Right forelimb (tissue), 1 donor: ENCODE results near the gene TMEM18.

Experiments used
- DNase-seq: peaks from one replicate; pipeline ENCODE4 v3.0.0-alpha.2; 2018

The TMEM18 gene

GRCh38 chr2:650343-651310 is 26.6 kb downstream of the TMEM18 start:
- DNase-seq = no peak

DNA sequence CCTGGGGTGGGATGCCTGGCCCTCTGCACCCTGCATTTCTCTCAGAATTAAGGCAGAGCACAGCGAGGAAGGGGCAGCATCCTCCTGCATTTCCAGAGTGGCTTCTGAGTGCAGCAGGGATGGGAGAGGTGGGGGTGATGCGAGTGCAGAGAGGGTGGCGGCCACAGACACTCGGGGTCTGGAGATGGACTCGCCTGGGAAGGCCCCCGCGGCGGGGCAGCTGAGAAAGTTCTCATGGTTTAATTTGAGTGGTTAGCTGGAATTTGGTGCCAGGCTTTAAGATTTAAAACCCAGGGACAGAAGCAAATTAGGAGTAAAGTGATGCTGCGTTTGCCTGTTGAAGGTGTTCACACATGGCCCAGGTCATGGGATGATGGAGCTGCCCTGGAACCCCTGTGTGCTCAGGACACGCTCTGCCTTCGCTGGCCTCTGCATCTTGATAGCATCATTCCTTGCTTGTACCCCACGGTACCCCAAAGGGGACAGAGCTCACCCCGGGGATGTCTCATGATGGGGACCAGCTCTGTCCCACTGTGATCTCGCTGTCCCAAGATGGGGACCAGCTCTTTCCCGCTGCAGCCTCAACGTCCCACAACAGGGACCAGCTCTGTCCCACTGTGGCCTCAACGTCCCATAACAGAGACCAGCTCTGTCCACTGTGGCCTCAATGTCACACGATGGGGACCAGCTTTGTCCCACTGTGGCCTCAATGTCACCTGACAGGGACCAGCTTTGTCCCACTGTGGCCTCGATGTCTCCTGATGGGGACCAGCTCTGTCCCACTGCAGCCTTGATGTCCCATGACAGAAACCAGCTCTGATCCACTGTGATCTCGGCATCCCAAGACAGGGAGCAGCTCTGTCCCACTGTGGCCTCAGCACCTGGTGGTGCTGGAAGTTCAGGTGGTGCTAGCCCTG is 27.5 kb downstream of the TMEM18 start:
- no peak for DNase-seq

DNA sequence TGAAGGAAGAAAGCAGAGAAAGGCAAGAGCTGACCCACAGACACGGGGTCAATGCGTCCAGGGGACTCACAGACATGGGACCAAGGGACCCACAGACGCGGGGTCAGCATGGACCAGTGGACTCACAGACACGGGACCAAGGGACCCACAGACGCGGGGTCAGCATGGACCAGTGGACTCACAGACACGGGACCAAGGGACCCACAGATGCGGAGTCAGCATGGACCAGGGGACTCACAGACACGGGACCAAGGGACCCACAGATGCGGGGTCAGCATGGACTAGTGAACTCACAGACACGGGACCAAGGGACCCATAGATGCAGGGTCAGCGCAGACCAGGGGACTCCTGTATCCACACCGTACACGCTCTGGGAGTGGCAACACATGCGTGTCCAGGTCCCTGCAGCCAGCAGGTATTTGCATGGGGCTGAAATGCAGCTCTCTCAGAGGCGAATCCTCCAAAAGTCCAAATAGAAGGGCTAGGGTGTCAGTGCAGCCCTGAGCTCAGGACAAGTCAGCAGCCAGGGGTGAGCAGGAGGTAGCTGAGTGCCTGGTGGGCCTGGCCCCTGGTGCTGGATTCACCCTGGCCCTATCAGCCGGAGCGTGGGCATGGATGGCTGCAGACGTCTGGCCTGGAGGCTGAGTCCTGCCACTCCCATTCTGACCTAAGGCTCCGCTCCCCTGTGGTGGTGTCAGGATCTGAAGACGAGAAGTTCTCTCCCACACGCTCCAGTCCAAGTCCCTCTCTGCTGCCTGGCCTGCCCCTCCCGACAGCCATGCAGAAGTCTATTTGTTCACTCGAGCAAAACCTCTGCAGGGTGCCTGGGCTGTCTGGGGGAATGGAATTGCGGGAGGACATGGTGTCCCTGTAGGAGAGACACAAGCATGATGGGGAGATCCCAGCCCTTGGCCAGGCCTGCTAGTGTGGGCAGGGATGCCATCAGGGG is 28.5 kb downstream of the TMEM18 start:
- no peak for DNase-seq

- DNase-seq = no peak
Observed at GRCh38 chr2:647691-648231, 29.4 kb downstream of the TMEM18 start.

GRCh38 chr2:647003-647560 is 30.1 kb downstream of the TMEM18 start:
- DNase-seq = no peak

GRCh38 chr2:644871-645270 is 32.3 kb downstream of the TMEM18 start:
- DNase-seq = no peak

- DNase-seq = no peak
Observed at GRCh38 chr2:643761-644160, 33.4 kb downstream of the TMEM18 start.

DNA sequence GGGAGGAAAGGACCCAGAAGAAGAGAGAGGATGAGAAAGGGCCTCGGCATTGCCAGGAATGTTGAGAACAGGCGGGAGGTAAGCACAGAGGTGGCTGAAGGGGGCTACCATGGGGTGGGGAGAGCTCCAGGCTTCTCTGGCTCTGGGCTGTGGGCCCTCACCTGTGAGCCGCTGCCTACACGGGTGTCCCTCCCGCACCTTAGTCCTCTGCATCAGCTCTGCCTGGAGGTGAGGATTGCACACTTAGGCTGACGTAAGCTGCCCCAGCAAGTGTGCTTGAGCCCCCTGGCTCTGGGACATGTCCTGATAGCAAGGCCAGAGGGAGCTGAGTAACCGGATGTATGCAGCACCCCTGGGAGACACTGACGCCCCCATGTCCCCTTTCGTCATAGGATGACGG is 33.9 kb downstream of the TMEM18 start:
- DNase-seq = no peak

DNA sequence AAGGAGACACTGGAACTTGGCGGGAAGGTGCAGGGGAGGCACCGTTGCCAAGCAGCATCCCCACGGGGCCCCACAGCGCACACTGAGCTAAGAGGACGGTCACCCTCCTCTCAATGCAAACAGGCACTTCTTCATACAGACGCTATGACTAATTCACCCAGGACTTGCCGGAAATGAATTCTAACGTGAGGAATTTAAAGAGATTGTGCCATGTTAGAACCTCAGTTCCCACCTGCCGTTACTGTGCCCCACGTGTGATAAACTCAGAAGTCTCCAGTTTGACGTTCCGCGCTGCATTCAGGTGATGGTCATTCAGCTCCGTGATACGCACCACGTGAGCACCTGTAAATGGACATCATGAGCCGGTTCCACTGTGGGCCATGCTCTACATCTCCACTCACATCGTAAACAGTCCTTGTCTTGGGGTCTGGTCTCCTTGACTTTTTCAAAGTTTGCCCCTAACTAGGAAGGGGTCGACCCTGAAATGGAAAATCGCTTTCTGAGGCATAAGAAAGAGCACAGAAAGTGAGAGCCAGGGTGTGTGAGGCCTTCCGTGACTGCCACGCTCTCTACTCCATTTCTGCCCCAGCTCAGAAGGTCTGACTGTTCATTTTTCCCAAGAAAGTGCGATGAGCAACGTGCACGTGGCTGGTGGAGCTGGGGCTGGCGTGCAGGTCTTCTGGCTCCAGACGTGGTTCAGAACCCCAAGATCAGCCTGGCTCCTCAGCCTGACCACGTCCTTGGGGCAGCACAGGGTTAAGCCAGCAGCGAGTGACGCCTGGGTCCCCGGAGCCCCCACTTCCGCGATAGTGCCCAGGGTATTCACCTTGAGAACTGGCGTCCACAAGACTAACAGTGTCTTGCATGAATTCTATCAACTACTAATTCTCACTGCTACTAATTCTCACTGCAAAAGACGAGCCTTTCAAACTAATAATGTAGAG is 35.1 kb downstream of the TMEM18 start:
- no peak for DNase-seq

DNA sequence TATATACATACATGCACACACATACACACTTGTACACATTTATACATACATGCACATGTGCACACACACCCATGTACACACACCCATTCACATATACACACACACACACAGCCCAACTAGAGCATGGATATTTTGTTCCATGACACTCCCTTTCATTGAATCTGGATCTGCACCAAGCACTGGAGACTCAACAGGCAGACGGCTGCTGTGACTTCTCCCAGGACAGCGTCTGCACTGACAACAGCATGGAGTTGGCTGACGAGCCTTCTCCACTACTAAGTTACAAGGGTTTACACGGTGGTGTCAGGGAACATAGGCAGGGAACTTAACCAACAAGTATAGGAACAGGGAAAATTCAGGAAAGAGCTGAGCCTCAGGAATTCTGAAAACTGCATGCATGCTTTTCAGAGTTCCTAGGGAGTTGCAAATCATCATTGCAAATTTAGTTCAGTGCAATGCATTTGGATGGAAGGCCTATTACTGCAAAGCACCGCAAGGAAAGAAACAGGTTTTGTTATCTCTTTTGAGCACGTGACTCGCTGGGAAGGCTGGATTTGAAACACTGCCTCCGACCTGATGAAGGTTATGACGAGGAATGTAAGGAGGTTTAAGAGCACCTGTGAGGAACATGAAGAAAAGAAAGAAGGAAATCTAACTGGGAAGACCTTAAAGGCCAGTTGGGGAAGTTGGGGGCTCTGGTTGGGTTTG is 35.9 kb downstream of the TMEM18 start:
- no peak for DNase-seq

- DNase-seq = no peak
Observed at GRCh38 chr2:639703-640102, 37.5 kb downstream of the TMEM18 start.

DNA sequence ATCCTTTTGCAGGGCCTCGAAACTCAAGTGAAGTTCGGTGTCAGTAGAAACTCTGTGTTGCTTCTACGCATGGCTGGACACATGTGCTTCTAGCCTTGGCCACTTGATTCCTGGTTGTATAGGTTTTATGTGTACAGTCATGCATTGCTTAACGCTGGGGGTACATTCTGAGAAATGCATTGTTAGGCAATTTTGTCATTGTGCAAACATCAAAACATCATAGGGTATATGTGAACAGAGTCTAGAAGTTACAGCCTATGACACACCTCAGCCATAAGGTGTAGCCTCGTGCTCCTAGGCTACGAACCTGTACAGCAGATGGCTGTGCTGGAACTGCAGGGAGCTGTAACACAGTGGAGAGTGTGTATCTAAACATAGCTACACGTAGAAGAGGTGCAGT is 39.4 kb downstream of the TMEM18 start:
- no peak for DNase-seq

DNA sequence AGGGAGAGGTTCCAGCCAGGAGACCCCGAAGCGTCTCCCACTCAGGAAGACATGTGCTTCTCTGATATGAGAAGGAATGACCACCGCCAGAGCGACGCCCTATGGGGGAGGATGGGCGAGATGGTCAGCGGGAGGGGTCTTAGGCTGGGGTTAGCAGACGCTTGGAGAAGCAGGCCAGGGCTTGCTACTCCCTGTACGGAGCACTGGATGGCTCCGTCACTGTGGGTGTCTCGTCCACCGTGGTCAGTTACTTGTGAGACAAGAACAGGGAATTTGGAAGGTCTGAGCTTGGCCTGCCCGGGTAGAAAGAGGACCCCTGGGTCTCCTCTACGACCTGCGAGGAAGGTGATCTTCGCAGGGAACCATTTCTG is 39.8 kb downstream of the TMEM18 start:
- no peak for DNase-seq

DNA sequence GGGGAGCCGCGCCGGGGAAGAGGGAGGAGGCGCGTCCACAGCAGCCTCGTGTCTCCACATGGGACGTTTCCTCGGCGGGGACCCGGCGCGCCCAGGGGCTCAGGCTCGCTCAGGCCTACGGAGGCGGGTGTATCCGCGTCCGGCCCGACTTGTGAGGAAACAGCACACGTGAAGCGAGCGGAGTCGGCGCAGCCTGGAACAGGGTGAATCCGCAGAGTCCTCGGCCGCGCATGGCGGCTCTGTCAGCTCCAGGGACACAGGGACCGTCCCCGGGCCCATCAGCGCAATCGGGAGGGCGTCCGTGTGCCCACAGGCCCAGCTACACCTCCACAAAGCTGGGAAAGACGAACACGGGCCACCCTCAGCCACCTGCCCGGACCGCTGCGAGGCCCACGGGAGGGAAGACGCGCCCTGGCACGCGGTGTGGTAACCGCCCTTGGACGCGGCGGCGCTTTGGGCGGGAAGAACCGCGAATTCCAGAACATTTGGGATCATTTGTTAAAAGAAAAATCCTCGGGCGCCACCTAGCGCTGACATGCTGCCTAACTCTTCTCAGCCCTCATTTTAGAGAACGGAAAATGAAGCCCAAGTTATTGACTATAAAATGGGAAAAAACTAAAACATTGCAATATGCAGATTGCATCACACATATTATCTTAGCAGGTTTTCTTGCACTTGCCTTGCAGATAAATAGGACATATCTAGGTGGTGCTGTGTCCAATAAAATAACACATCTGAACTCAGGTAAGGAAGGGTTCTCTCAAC is 40.4 kb downstream of the TMEM18 start:
- DNase-seq = peak; percentile 89

DNA sequence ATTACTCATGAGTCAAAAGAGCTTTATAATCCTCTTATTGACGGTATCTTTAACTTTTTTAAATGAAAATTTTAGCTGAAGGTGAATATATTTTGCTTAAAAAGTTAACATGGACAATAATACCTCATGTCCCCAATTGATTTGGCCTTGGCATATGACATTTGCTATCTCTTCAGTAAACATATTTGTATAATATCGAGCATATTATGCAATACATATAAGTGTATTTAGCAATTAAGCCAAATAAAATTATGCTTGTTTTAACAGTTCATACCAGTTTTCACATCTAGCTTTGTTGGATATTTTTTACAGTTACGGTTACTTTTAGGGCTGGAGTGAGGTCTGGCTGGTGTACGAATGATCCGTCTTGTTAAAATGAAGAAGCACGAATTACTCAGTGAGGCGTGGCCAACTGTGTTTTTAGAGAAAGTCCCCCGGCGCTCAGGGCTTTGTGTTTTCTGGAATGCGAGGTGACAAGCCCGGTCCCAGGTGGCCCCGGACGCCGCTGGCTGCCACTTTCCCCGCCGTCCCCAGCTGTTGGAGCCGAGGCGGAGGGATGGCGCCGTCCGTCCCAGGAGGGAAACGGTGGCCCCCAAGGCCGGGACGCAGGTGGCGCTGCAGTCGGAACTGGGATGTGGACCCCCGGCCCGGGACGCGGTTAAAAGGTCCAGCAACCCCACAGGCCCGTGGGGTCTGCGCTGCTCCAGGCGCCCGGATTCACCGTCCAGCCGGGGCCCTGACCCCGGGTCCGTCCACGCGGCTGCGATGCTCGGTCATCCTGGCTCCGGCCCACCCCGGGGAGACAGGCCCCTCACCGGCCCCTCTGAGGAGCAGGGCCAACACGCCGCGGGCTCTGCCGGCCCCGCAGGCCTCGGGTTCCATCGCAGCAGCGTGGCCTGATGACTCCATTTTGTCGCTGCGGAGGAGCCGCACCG is 41.3 kb downstream of the TMEM18 start:
- no peak for DNase-seq

GRCh38 chr2:634636-635388 is 42.4 kb downstream of the TMEM18 start:
- DNase-seq = no peak

- no peak for DNase-seq
Observed at GRCh38 chr2:634041-634440, 43.2 kb downstream of the TMEM18 start.
